GM20431 (cell line): ENCODE results near the gene MYO1D.

Experiments
- in situ Hi-C: fragments of 300-500 bp; cut with MseI, MboI; formaldehyde crosslinking; loops from one replicate; pipeline ENCODE4 v1.15.0; 2020; ENCODE audit warnings: low sequenced_read_pairs; ENCODE audit not compliant: unreplicated experiment

The MYO1D gene

GRCh38 chr17:32489320-32490100 is 387.4 kb downstream of the MYO1D start:
- in situ Hi-C loops: loop anchor here (25.0 kb wide), 1 partner anchor 123 kb away; no protein-coding TSS in a partner anchor

GRCh38 chr17:32488604-32489180 is 388.2 kb downstream of the MYO1D start:
- in situ Hi-C loops: loop anchor here (25.0 kb wide), 1 partner anchor 124 kb away; no protein-coding TSS in a partner anchor

- in situ Hi-C loops: loop anchor here (25.0 kb wide), 1 partner anchor 124 kb away; no protein-coding TSS in a partner anchor
Observed at GRCh38 chr17:32488177-32488542, 388.8 kb downstream of the MYO1D start.

- in situ Hi-C loops: loop anchor here (25.0 kb wide), 1 partner anchor 125 kb away; no protein-coding TSS in a partner anchor
Observed at GRCh38 chr17:32487473-32488176, 389.3 kb downstream of the MYO1D start.

- in situ Hi-C loops: loop anchor here (25.0 kb wide), 1 partner anchor 125 kb away; no protein-coding TSS in a partner anchor
Observed at GRCh38 chr17:32486701-32487472, 390.0 kb downstream of the MYO1D start, which contains the start of gene CDK5R1. CDK5R1 (plus strand) TSS chr17:32486993; CDS start chr17:32487621, 628 bp downstream.

DNA sequence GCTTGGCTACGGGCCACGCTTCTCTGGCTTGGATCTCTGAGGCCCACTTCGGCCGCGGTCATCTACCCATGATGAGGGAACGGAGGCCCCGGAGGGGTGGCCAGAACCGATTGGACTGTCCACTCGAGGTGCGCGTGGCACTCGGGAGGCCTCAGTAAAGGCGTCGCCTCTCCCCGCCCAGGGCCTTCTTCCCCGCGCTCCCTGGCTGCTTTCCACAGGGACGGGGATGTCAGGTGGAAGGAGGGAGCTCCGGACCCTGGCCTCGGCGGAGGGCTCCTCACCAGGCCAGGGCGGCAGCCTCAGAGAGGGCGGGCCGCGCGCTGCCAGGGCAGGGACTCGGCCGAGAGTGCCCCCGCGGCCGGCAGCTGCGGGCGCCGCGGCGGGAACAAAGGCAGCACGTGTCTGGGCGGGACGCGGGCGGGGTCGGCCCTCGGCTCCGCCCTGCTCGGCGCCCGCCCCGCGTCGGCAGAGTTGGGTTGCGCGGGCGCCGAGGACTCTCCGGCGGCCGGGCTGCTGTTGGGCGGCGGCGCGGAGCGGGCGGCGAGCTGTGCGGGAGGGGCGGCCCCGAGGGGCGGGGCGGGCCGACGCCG is 390.7 kb downstream of the MYO1D start:
- in situ Hi-C loops: loop anchor here (25.0 kb wide), 1 partner anchor 126 kb away; no protein-coding TSS in a partner anchor

GRCh38 chr17:32485261-32486110 is 391.4 kb downstream of the MYO1D start:
- in situ Hi-C loops: loop anchor here (25.0 kb wide), 1 partner anchor 127 kb away; no protein-coding TSS in a partner anchor

GRCh38 chr17:32484628-32485027 is 392.3 kb downstream of the MYO1D start:
- in situ Hi-C loops: loop anchor here (25.0 kb wide), 1 partner anchor 128 kb away; no protein-coding TSS in a partner anchor

DNA sequence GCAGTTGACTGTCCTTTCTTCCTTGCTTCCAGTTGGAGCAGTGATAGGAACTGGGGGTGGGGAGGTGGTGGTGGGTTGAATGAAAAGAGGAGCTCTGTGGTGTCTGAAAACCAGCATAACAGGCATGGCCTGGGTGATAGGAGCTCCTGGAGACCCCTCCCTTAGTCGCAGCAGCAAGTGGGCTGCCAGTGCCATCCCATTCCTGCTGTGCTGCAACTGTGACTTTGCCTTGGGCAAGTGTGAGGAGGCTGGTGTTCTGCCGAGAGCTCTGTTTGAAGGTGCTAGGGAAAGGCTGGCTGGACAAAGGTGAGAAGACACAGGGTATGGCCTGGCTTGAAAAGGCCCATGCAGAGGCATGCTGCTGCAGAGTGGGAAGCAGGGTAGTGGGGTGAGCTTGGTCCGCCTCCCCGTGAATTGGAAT is 392.9 kb downstream of the MYO1D start:
- in situ Hi-C loops: loop anchor here (25.0 kb wide), 1 partner anchor 128 kb away; no protein-coding TSS in a partner anchor

DNA sequence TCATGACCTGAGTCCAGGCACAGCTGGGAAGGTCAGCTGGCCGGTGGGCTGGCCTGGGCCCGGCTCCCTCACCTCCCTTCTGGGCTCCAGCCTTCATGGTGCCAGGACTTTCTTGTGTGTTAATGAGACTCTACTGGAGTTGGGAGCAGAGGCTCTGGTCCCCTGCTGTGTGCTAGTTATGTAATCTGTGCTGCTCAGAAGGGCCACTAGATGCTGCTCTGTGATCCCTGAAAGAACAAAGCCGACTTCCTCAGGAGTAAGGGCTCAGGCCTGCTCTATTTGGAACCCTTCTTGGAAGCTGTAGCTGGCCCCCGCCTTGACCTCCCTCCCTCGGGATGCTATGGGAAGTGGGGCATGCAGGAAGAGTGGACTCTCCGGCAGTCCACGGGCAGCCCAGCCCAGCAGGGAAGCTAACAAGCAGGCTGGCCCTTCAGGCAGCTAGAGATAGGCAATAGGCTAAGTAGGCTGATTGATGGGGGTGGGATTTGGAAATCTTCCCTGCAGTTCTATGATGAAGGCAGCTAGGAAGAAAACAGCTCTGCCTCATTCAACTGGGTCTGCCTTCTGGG is 393.4 kb downstream of the MYO1D start:
- in situ Hi-C loops: loop anchor here (25.0 kb wide), 1 partner anchor 129 kb away; no protein-coding TSS in a partner anchor

DNA sequence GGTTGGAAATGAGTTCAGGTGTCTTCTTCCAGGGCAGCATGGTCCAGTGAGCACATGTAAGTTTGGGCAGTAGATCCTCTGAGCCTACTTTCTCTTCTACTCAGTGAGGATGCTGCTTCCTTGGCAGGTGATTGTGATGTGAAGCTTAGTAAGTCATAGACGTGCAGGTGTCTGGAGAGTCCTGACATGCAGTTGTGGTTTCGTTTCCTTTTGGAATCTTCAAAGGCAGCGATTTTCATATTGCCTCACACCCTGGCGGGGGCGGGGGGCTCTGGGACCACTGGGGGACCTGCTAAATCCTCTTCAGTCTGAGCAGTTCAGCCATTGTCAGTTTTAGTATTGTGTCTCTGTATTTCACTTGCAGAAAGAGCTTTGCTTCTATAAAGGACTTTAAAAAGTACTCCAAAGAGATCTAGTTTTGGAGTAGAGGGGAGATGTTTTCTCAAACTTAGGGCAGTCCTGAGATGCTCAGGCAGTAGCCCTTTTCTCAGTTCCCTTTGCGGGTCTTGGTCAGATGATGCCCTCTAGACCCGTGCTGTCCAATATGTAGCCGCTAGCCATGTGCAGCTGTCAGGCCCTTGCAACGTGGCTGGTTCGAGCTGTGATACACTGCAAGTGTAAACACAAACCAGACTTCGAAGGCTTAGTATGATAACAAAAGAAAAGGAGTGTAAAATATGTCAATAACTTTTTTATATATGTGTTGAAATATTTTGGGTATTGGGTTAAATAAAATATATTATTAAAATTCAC is 394.2 kb downstream of the MYO1D start:
- in situ Hi-C loops: loop anchor here (25.0 kb wide), 1 partner anchor 130 kb away; no protein-coding TSS in a partner anchor

DNA sequence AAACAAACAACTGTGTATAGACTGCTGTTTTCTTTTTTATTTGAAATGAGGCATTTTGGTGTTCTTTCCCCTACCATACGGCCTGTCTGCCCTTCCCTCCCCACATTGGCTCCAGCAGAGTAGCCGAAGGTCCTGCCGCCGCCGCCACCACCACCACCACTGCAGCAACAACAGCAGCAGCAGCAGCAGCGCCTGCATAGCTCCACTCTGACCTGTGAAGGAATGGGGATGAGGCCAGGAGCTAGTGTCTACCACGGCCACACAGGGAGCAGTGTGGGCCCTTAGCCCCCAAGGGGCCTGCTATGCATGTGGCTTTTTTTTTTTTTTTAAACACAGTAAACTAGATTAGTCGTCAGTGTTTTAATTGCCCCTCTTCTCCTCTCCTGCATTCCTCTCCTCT is 395.7 kb downstream of the MYO1D start:
- in situ Hi-C loops: loop anchor here (25.0 kb wide), 1 partner anchor 131 kb away; no protein-coding TSS in a partner anchor

DNA sequence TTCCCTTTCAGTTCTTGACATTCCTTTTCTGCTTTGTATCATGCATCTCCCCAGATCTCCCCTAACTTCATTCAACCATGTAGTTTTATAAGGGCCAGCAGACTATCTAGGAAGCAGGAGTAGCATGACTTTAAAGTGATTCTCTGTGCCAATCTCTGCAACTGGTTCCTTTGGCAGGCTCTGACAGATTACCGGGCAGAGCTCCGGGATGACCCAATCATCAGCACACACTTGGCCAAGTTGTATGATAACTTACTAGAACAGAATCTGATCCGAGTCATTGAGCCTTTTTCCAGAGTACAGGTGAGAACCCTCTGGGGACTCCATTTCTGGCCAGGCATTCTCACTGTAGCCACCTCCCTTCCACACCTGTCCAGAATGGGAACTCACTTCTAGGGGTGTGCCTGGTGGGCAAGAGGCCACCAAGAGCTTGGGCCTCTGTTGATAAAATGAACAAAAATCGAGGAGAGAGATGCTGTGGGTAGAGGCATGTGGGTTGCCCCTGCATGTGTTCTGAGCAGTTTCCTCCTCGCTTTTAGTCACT is 397.8 kb downstream of the MYO1D start:
- in situ Hi-C loops: loop anchor here (25.0 kb wide), 1 partner anchor 133 kb away; no protein-coding TSS in a partner anchor

GRCh38 chr17:32477220-32477619 is 399.7 kb downstream of the MYO1D start:
- in situ Hi-C loops: loop anchor here (25.0 kb wide), 1 partner anchor 135 kb away; no protein-coding TSS in a partner anchor

GRCh38 chr17:32475258-32475657 is 401.7 kb downstream of the MYO1D start:
- in situ Hi-C loops: loop anchor here (25.0 kb wide), 1 partner anchor 137 kb away; no protein-coding TSS in a partner anchor

DNA sequence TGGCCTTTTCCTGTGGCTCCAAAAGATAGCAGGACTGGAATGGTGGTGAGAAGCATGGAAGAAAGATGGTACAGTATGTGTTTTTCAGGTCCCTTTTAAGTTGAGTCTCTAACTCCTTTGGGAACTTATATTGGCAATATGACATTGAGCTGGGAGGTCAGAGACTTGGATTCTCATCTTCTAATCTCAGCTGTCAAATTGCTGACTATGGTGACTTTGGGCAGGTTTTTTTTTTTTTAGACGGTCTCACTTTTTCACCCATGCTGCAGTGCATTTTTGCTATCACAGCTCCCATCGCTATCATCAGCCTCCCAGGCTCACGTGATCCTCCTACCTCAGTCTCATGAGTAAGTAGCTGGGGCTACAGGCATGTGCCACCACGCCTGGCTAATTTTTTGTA is 405.3 kb downstream of the MYO1D start:
- in situ Hi-C loops: loop anchor here (25.0 kb wide), 1 partner anchor 291 kb away; no protein-coding TSS in a partner anchor
